Measurements from ENCODE around the gene PPAT.

GRCh38 chr4:56391270-56391669 is 44.1 kb downstream of the PPAT start:
- TF ChIP-seq CTCF (IDR thresholded peaks at IDR 0.05) = no peak
- TF ChIP-seq SIN3A (IDR thresholded peaks at IDR 0.05; ENCODE audit: borderline replicate concordance, insufficient read depth, low read depth, low read length) = no peak
- no peak for TF ChIP-seq REST (IDR thresholded peaks at IDR 0.05; ENCODE audit: insufficient read depth in 1 of 2, low read depth in 2 of 2, low read length in 1 of 2)
- TF ChIP-seq POLR2AphosphoS5 (IDR thresholded peaks at IDR 0.05; ENCODE audit: low read depth, low read length) = no peak
- TF ChIP-seq TCF7L2 (IDR thresholded peaks at IDR 0.05; ENCODE audit: low read depth, low read length) = no peak
